Endothelial cell of umbilical vein (primary cell): ENCODE measurements around the gene USF2.

Experiments used
- EZH2 ChIP-seq: IDR thresholded peaks from 2 replicates; pipeline ENCODE4 v1.6.1; 2012; ENCODE audit warnings: borderline replicate concordance, low read depth, mild to moderate bottlenecking, moderate library complexity, low read length, inconsistent platforms; ENCODE audit not compliant: severe bottlenecking
- FOS ChIP-seq: IDR thresholded peaks from 2 replicates; pipeline ENCODE4 v1.6.1; 2011; ENCODE audit warnings: mild to moderate bottlenecking, low read length, moderate library complexity, borderline replicate concordance; ENCODE audit not compliant: insufficient read depth
- POLR2AphosphoS5 ChIP-seq: IDR thresholded peaks from 2 replicates; pipeline ENCODE4 v1.6.1; 2012; ENCODE audit warnings: low read depth, mild to moderate bottlenecking, control low read depth, low read length, moderate library complexity; ENCODE audit not compliant: insufficient read depth
- TF ChIP-seq, protein P1 (sequence below), 2 donors: IDR thresholded peaks; 1 replicate in 1 of 2; 2 replicates in 1 of 2; pipeline ENCODE4 v1.5.1; 2011; ENCODE audit warnings: low read length in 2 of 2, mild to moderate bottlenecking in 2 of 2, moderate library complexity in 2 of 2, control low read depth in 1 of 2, inconsistent platforms in 1 of 2, low read depth in 1 of 2; ENCODE audit not compliant: insufficient read depth in 1 of 2; ENCODE audit errors: extremely low read depth in 1 of 2

DNA sequence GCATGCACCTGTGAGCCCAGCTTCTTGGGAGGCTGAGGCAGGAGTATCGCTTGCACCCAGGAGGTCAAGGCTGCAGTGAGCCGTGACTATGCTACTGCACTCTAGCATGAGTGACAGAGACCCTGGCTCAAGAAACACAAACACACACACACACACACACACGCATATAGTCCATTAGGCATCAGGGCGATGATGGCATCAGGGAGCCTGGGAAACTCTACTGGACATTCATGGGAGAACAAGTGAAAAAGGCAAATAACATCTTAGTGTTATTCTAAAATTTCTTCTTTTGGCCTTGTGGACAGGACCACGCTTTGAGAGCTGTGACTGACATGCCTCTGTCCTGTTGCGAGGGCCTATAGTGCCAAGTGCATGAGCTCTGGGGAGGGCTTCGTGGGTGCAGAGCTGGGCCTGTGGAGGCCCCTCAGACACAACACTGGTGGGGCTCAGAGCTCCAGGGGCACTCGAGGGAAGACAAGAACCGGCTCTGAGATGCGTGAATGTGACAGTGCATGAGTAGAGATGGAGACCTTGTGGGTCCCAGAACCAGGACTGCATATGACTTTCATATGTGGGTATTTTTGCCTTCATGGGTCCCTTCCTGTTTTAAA, 8.0 kb upstream of the USF2 start:
- TF ChIP-seq, protein P1, sequence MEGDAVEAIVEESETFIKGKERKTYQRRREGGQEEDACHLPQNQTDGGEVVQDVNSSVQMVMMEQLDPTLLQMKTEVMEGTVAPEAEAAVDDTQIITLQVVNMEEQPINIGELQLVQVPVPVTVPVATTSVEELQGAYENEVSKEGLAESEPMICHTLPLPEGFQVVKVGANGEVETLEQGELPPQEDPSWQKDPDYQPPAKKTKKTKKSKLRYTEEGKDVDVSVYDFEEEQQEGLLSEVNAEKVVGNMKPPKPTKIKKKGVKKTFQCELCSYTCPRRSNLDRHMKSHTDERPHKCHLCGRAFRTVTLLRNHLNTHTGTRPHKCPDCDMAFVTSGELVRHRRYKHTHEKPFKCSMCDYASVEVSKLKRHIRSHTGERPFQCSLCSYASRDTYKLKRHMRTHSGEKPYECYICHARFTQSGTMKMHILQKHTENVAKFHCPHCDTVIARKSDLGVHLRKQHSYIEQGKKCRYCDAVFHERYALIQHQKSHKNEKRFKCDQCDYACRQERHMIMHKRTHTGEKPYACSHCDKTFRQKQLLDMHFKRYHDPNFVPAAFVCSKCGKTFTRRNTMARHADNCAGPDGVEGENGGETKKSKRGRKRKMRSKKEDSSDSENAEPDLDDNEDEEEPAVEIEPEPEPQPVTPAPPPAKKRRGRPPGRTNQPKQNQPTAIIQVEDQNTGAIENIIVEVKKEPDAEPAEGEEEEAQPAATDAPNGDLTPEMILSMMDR (IDR thresholded peaks at IDR 0.05; ENCODE audit: extremely low read depth in 1 of 2, insufficient read depth in 1 of 2, low read depth in 1 of 2, low read length in 2 of 2): no peak
- TF ChIP-seq POLR2AphosphoS5: no peak
- no peak for TF ChIP-seq EZH2
- no peak for TF ChIP-seq FOS
